ENCODE measurements around the gene KRTAP1-3.
"Not testable (repeated sequence)": the region's sequence is repeated elsewhere in the genome, so short reads cannot be mapped to it uniquely, and the experiment has no call there.

DNA sequence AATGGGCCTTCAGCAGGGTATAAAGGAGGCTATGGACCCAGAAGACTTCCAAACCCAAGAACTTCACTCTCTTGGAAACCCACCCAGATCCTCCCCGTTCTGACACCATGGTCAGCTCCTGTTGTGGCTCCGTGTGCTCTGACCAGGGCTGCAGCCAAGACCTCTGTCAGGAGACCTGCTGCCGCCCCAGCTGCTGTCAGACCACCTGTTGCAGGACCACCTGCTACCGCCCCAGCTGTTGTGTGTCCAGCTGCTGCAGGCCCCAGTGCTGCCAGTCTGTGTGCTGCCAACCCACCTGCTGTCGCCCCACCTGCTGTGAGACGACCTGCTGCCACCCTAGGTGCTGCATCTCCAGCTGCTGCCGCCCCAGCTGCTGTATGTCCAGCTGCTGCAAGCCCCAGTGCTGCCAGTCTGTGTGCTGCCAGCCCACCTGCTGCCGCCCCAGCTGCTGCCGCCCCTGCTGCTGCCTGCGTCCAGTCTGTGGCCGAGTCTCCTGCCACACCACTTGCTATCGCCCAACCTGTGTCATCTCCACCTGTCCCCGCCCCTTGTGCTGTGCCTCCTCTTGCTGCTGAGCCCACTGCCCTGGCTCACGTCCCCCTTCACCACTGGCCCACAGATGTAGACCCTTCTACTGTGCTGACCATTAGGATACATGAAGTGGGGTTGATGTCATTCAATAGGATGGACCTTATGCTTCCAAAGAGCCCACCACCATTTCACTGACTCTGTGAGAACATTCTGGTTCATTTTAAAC lies 49.6 kb upstream of the KRTAP1-3 start, which contains the start of gene KRTAP4-7:
- TF ChIP-seq CTCF (conservative IDR thresholded peaks at IDR 0.05); ZFX (IDR thresholded peaks at IDR 0.05): not testable (repeated sequence)
